Pulmonary artery endothelial cell (primary cell): Measurements from ENCODE around the gene SHANK2. TPM values are rescaled to one million over a fixed set of nuclear protein-coding genes. Genes with fewer than 3 reads are reported as not detected.
"Not testable (repeated sequence)": the region's sequence is repeated elsewhere in the genome, so short reads cannot be mapped to it uniquely, and the experiment has no call there.

Experiments
- DNase-seq: peaks from one replicate; pipeline ENCODE4 v3.0.0-alpha.2; 2011; ENCODE audit warnings: low read depth, low spot score
- total RNA-seq: library from RNA; depleted of rRNA; stranded (reverse); fragments of >200 nt; gene quantifications from 2 replicates; pipeline ENCODE4 v1.2.3, GENCODE V29; 2014

SHANK2 gene
- total RNA-seq, 1 donor from 2014 or later, result under 0.01 TPM

GRCh38 chr11:71245601-71246391, 6.6 kb downstream of the SHANK2 start:
- DNase-seq, result no peak

DNA sequence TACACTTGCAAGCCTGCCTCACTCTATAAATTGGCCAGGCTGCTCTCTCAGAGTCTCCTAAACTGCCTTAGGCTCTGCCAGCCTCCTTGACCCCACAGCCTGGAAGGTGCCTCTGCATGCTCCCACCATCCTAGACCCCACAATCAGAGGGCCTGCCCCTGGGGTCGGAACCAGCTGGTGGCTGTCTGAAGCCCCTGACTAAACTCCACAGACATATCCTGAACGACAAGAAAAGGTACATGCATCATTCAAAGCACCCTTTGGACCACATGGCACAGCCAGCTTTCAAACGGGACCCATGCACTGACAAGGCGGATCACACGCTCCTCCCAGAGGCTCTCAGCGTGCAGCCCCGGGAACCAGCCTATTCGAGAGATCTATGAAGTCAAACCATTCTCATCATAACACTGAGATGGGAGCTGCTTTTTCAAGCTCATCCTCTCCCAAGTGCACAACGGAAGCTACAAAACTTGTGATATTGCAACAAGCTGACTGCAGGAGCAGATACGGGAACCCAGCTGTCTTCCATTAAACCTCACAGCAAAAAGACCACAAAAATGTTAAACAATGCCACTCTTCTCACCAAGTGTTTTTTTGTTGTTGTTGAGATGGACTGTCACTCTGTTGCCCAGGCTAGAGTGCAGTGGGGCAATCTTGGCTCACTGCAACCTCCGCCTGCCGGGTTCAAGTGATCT, 8.1 kb downstream of the SHANK2 start:
- no peak for DNase-seq

- no peak for DNase-seq
These were observed 10.0 kb downstream of the SHANK2 start for GRCh38 chr11:71242391-71242790.

GRCh38 chr11:71241721-71242259, 10.6 kb downstream of the SHANK2 start:
- DNase-seq, result no peak

GRCh38 chr11:71240865-71241691, 11.3 kb downstream of the SHANK2 start:
- no peak for DNase-seq

- DNase-seq, result no peak
These were observed 12.2 kb downstream of the SHANK2 start for GRCh38 chr11:71240061-71240690.

DNA sequence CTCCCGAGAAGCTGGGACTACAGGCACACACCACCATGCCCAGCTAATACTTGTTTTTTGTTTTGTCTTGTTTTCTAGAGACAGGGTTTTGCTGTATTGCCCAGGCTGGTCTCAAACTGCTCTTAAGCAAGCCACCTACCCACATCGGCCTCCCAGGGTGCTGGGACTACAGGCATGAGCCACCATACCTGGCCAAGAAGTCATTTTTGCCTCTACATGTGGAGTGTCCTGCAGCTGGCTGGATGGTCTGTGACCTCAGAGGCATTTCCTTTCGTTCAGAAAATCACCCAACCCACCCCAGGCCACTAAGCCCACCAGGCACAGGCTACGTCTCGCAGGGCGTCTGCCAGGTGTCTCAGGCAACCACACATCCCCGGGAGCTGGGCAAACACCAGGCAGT, 12.8 kb downstream of the SHANK2 start:
- no peak for DNase-seq

DNA sequence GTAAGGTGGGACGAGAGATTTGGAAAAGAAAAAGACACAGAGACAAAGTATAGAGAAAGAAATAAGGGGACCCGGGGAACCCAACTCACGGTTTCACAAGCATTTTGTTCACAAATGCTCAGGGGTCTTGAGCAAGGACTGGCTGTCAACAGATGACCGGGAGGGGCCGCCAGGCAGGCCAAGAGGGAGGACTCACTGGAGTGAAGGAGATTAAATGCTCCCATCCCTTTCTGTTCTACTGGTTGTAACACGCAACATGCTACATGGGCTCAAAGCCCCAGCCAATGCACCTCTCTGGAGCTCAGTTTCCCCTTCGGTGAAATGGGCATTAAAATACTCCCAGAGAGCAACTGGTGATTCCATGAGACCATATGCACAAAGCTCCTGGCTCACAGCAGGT, 13.4 kb downstream of the SHANK2 start:
- DNase-seq, result no peak

GRCh38 chr11:71238285-71238875, 14.0 kb downstream of the SHANK2 start:
- no peak for DNase-seq

GRCh38 chr11:71237853-71238252, 14.5 kb downstream of the SHANK2 start:
- no peak for DNase-seq

- no peak for DNase-seq
These were observed 15.4 kb downstream of the SHANK2 start for GRCh38 chr11:71236836-71237475.

GRCh38 chr11:71235719-71236118, 16.7 kb downstream of the SHANK2 start:
- no peak for DNase-seq

DNA sequence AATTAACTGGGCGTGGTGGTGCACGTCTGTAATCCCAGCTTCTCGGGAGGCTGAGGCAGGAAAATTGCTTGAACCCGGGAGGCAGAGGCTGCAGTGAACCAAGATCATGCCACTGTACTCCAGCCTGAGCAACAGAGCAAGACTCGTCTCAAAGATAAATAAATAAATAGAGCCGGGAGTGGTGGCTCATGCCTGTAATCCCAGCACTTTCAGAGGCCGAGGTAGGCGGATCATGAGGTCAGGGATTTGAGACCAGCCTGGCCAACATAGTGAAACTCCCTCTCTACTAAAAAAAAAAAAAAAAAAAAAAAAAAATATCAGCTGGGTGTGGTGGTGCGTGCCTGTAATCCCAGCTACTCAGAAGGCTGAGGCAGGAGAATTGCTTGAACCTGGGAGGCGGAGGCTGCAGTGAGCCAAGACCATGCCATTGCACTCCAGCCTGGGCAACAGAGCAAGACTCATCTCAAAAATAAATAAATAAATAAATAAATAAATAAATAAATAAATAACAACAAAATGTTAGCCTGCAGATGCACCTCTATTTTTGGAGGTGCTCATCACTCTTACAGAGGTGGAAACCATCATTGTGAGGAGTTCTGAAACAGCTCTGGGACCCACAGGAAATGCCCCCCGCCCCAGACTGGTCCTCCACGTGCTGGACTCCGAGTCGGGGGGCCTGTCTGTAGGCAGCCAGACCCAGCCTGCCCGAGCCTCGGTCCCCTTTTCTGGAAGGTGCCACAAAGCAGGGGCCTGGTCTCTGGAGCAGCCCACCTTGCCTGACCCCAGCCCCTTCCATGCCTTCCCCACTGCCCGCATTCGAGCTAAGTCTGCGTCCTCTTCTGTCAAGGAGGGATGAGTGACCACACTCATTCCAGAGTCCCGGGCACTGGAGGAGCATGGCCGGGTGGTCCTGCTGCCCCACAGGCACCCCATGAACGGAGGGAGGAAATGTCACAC, 18.2 kb downstream of the SHANK2 start:
- not testable (repeated sequence) for DNase-seq

GRCh38 chr11:71232364-71232763, 20.0 kb downstream of the SHANK2 start:
- no peak for DNase-seq

DNA sequence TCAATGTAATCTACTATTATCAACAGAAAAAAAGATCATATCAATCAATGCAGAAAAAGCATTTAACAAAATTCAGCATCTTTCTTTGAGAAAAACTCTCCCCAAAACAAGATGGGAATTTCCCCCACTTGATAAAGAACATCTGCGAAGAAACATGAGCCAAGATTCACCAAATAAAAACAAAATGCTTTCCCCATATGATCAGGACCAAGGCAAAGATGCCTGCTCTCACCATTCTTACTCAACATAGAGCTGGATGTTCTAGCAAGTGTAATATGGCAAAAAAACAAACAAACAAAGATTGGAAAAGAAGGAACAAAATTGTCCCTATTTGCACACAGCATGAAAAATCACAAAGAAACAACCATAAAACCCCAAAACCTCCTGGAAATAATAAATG, 23.4 kb downstream of the SHANK2 start:
- DNase-seq, result no peak

- no peak for DNase-seq
These were observed 25.2 kb downstream of the SHANK2 start for GRCh38 chr11:71227058-71227659.

GRCh38 chr11:71223671-71224660, 28.4 kb downstream of the SHANK2 start:
- DNase-seq, result no peak

DNA sequence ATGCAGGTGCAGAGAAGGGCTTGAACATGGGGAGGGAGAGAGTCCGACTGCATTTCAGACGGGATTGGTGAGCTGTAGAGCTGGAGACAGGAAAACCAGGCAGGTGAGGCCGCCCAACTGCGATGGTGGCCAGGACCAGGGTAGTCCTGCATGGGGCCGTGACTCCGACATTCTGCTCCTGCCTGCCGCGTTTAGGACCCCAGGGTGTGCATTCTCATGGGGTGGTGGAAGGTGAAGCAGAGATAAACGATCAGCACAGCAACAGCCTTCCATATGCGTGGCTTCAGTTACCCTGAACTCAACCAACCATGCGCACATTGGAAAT, 29.3 kb downstream of the SHANK2 start:
- DNase-seq, result no peak
